Ishikawa (cell line): ENCODE results near the gene WDR86.
A peak's percentile ranks its signal among the peaks of the same experiment; 100 is the strongest.

Experiments
- CEBPB ChIP-seq: IDR thresholded peaks from 2 replicates; pipeline ENCODE4 v1.6.1; 2012
- CREB1 ChIP-seq: IDR thresholded peaks from 2 replicates; pipeline ENCODE4 v1.6.1; 2012; ENCODE audit warnings: low read depth
- EGR1 ChIP-seq: IDR thresholded peaks from 2 replicates; pipeline ENCODE4 v1.6.1; 2012
- EP300 ChIP-seq: IDR thresholded peaks from 2 replicates; pipeline ENCODE4 v1.6.1; 2012; ENCODE audit warnings: borderline replicate concordance
- FOXM1 ChIP-seq: IDR thresholded peaks from 2 replicates; pipeline ENCODE4 v1.6.1; 2012; ENCODE audit warnings: low read depth, borderline replicate concordance
- MAX ChIP-seq: IDR thresholded peaks from 2 replicates; pipeline ENCODE4 v1.6.1; 2012
- NFIC ChIP-seq: IDR thresholded peaks from 2 replicates; pipeline ENCODE4 v1.6.1; 2012
- RAD21 ChIP-seq: IDR thresholded peaks from 2 replicates; pipeline ENCODE4 v1.6.1; 2012; ENCODE audit warnings: low read depth
- REST ChIP-seq: IDR thresholded peaks from 2 replicates; pipeline ENCODE4 v1.6.1; 2012; ENCODE audit warnings: low read depth, mild to moderate bottlenecking
- TAF1 ChIP-seq: IDR thresholded peaks from 2 replicates; pipeline ENCODE4 v1.6.1; 2012; ENCODE audit warnings: low read depth, mild to moderate bottlenecking
- TCF12 ChIP-seq: IDR thresholded peaks from 2 replicates; pipeline ENCODE4 v1.6.1; 2012; ENCODE audit warnings: low read depth
- TEAD4 ChIP-seq: IDR thresholded peaks from 2 replicates; pipeline ENCODE4 v1.6.1; 2012
- USF1 ChIP-seq: IDR thresholded peaks from 2 replicates; pipeline ENCODE4 v1.6.1; 2012
- YY1 ChIP-seq: IDR thresholded peaks from 2 replicates; pipeline ENCODE4 v1.6.1; 2012; ENCODE audit warnings: low read depth
- ZBTB7A ChIP-seq: IDR thresholded peaks from 2 replicates; pipeline ENCODE4 v1.6.1; 2012; ENCODE audit warnings: low read depth

The WDR86 gene

GRCh38 chr7:151342102-151342646, 67.7 kb downstream of the WDR86 start:
- TF ChIP-seq TCF12 (no peak), MAX (no peak), TAF1 (no peak), TEAD4 (no peak), CREB1 (no peak), ZBTB7A (no peak), FOXM1 (no peak), USF1 (no peak), REST (no peak), EP300 (no peak), CEBPB (no peak), YY1 (no peak), RAD21 (no peak), NFIC (no peak), EGR1 (no peak)

GRCh38 chr7:151341357-151342101, 68.3 kb downstream of the WDR86 start, which contains the start of gene NUB1:
TSS of gene NUB1 (plus strand) at chr7:151341812. CDS start at chr7:151345350, 3,538 bp downstream.
- no peak for TF ChIP-seq REST
- peak; percentile 34; the same call in 1 of the 2 replicates for TF ChIP-seq TAF1
- TF ChIP-seq CREB1 = no peak
- peak; percentile 37 for TF ChIP-seq EGR1
- peak; percentile 47; the same call in 1 of the 2 replicates for TF ChIP-seq MAX
- no peak for TF ChIP-seq ZBTB7A
- TF ChIP-seq YY1 = peak; percentile 62
- TF ChIP-seq EP300 = peak; percentile 39; the same call in 1 of the 2 replicates
- TF ChIP-seq NFIC = no peak
- peak; percentile 37; the same call in 1 of the 2 replicates for TF ChIP-seq TCF12
- no peak for TF ChIP-seq USF1
- TF ChIP-seq CEBPB = no peak
- TF ChIP-seq FOXM1 = no peak
- no peak for TF ChIP-seq RAD21
- TF ChIP-seq TEAD4 = no peak

- TF ChIP-seq EGR1 = no peak
- TF ChIP-seq ZBTB7A = no peak
- no peak for TF ChIP-seq NFIC
- TF ChIP-seq YY1 = no peak
- TF ChIP-seq TAF1 = no peak
- no peak for TF ChIP-seq CEBPB
- no peak for TF ChIP-seq EP300
- no peak for TF ChIP-seq MAX
- no peak for TF ChIP-seq CREB1
- TF ChIP-seq RAD21 = no peak
- no peak for TF ChIP-seq FOXM1
These were observed 69.0 kb downstream of the WDR86 start for GRCh38 chr7:151340794-151341356.

- no peak for TF ChIP-seq EGR1
- TF ChIP-seq RAD21 = no peak
- no peak for TF ChIP-seq TCF12
- TF ChIP-seq USF1 = no peak
These were observed 70.0 kb downstream of the WDR86 start for GRCh38 chr7:151339651-151340382.
